Measurements from ENCODE around the gene PISD.
"Not testable (repeated sequence)": the region's sequence is repeated elsewhere in the genome, so short reads cannot be mapped to it uniquely, and the experiment has no call there.

Gene PISD

DNA sequence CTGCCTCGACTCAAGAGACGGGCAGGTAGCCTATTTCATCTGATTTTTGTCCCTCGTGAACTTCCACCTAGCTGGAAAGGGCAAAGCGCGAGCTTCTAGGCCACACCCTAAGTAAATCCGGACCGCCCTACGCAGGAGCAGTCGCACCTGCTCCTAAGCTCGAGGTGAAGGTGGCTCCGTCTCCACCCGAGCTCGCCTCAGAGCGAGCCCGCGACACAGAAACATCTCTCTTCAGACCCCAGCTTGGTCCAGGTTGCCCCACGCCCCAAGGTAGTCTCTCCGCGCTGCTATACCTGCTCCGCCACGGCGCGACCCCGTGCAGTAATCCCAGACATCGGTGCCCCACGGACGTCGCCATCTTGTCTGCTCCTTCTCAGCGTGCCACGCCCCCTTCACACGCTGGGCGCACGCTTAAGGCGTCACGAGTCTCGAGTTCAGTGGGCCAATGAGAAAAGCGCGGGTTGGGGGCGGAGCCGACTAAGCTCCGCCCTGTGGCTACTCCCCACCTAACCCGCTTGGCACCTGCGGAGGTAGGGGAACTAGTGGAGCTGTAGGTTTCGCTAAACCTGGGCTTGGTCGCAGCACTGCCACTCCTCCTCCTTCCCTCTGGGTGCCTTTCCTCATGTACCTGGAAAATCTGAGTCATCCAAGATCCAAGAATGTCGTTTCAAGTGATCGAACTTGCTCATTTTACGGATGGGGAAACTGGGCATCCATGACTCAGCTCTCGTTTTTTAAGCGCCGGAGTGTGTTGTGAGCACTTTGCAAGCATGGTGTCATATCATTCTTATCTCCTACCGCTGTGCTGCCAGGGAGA lies at the start of gene PISD:
Gene PISD (minus strand): TSS at position 365 of the 817 bp plus-strand sequence. CDS start 7 bp downstream, at position 358.
- TF ChIP-seq, protein P1, sequence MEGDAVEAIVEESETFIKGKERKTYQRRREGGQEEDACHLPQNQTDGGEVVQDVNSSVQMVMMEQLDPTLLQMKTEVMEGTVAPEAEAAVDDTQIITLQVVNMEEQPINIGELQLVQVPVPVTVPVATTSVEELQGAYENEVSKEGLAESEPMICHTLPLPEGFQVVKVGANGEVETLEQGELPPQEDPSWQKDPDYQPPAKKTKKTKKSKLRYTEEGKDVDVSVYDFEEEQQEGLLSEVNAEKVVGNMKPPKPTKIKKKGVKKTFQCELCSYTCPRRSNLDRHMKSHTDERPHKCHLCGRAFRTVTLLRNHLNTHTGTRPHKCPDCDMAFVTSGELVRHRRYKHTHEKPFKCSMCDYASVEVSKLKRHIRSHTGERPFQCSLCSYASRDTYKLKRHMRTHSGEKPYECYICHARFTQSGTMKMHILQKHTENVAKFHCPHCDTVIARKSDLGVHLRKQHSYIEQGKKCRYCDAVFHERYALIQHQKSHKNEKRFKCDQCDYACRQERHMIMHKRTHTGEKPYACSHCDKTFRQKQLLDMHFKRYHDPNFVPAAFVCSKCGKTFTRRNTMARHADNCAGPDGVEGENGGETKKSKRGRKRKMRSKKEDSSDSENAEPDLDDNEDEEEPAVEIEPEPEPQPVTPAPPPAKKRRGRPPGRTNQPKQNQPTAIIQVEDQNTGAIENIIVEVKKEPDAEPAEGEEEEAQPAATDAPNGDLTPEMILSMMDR (conservative IDR thresholded peaks at IDR 0.05), result no peak
- peak within 1 kb of the TSS; percentile 80 for H3K27ac ChIP-seq

DNA sequence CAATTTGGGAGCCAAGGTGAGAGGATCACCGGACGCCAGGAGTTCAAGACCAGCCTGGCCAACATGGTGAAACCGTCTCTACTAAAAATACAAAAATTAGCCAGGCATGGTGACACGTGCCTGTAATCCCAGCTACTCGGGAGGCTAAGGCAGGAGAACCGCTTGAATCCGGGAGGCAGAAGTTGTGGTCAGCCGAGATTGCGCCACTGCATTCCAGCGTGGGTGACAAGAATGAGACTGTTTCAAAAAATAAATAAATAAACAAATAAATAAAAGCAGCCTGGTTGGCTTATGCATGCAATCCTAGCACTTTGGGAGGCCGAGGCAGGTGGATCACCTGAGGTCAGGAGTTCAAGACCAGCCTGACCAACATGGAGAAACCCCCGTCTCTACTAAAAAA lies 49.2 kb upstream of the PISD start:
- not testable (repeated sequence) for H3K27ac ChIP-seq

GRCh38 chr22:31707519-31707918 lies 45.5 kb upstream of the PISD start:
- no peak overlapping the region for H3K27ac ChIP-seq
- TF ChIP-seq, protein P1 (conservative IDR thresholded peaks at IDR 0.05), result no peak

- no peak overlapping the region for H3K27ac ChIP-seq
- TF ChIP-seq, protein P1 (conservative IDR thresholded peaks at IDR 0.05), result no peak
Observed at GRCh38 chr22:31695423-31695822, 33.4 kb upstream of the PISD start.

GRCh38 chr22:31694046-31694445 lies 32.0 kb upstream of the PISD start:
- not testable (repeated sequence) for H3K27ac ChIP-seq

DNA sequence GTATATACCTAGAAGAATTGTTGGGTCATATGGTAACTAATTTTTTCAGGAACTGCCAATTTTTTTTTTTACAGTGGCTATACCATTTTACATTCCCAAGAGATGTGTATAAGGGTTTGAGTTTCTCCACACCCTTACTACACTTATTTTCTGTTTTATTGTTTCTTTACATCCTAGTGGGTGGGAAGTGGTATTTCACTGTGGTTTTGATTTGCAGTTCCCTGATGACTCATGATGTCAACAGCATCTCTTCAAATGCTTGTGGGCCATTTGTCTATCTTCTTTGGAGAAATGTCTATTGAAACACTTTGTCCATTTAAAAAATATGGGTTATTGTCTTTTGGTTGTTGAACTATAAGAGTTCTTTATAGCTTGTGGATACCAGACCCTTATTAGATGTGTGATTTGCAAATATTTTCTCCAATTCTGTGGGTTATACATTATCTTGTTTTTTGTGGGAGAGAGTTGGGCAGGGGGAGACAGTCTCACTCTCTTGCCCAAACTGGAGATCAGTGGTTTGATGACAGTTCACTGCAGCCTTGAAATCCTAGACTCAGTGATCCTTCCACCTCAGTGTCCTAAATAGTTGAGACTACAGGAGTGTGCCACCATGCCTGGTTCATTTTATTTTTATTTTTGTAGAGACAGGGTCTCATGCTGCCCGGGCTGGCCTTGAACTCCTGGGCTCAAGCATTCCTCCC lies 30.3 kb upstream of the PISD start:
- no peak overlapping the region for H3K27ac ChIP-seq
- TF ChIP-seq, protein P1 (conservative IDR thresholded peaks at IDR 0.05), result no peak

DNA sequence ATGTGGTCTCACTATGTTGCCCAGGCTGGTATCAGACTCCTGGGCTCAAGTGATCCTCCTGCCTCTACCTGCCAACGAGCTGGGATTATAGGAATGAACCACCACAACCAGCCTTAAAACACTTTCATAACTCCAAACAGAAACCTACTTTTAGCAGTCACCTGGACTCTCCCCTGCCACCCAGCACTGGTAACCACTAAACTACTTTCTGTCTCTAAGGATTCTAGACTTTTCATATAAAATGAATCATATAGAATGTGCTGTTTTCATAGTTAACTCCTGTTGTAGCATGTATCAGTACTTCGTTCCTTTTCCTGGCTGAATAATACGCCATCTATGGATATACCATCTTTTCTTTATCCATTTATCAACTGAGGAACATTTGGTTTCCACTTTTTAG lies 29.4 kb upstream of the PISD start:
- TF ChIP-seq, protein P1 (conservative IDR thresholded peaks at IDR 0.05), result no peak
- H3K27ac ChIP-seq, result no peak overlapping the region

DNA sequence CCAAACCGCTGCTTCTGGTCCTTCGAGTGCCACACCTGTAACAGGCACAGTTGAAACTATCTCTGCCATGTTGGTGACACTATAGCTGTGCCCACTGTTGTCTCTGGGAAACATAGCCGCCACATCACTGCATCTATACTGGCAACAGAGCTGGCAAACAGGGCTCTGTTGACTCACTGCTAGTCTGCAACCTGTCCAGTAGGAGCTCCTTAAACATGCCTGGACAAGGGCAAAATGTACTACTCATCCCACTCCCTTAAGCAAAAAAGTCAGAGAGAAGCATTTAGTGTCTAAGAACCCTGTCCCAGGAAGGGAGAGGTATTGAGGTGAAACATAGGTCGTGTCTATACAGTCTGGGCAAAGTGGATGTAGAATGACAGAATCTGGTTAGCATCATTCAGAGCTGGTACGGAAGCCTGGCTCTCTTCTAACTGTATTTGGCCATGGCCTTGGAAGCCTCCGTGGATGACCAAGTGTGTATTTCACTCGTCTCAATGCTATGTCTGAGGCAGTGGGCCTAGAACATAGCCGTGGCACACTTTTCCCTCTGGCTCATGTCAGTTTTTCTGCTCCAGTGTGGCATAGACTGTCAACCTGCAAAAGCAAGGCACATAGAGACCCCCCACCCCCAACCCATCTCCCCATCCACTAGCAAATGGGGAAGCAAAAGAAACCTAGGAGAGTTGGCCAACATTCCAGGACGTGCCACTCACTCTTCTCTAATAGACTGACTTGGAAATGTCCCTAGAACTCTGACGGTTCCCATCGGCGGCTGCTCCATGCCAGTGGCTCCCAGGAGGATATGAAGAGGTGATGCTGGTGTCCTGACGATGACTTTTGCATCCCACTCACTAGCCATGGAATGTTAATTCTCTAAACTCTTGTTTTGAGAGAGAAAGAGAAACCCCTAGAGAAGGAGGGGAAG lies 21.4 kb upstream of the PISD start:
- H3K27ac ChIP-seq, result no peak overlapping the region
- TF ChIP-seq, protein P1 (conservative IDR thresholded peaks at IDR 0.05), result no peak

All from VCaP (cell line).